SH-SY5Y (cell line): ENCODE measurements around the gene SPTBN4.

ENCODE experiments used
- GATA2 ChIP-seq: IDR thresholded peaks from 2 replicates; pipeline ENCODE4 v1.6.1; 2011; ENCODE audit warnings: mild to moderate bottlenecking, low read depth, low read length
- GATA3 ChIP-seq: IDR thresholded peaks from 2 replicates; pipeline ENCODE4 v1.6.1; 2011; ENCODE audit warnings: low read depth, mild to moderate bottlenecking, low read length, moderate library complexity

DNA sequence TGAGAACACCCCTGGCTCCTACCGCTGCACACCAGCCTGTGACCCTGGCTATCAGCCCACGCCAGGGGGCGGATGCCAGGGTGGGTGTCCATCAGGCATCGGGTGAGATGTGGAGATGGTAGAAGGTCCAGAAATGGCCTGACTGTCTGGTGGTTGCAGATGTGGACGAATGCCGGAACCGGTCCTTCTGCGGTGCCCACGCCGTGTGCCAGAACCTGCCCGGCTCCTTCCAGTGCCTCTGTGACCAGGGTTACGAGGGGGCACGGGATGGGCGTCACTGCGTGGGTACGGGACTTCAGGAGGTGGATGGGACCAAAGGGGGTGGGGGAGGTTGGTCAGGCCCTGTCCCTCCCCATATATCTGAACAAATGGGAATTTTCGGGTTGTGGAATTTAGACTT, 150.1 kb downstream of the SPTBN4 start:
- TF ChIP-seq GATA2 (no peak), GATA3 (no peak)
